ENCODE data around the gene CEBPE. TPM values are rescaled to one million over a fixed set of nuclear protein-coding genes. Genes with fewer than 3 reads are reported as not detected.
A peak's percentile ranks its signal among the peaks of the same experiment; 100 is the strongest.

Gene CEBPE
- total and polyA plus RNA-seq, 2 donors (not counting 3 experiments of a cell fraction or from before 2014, with no cell fraction given) = not detected

DNA sequence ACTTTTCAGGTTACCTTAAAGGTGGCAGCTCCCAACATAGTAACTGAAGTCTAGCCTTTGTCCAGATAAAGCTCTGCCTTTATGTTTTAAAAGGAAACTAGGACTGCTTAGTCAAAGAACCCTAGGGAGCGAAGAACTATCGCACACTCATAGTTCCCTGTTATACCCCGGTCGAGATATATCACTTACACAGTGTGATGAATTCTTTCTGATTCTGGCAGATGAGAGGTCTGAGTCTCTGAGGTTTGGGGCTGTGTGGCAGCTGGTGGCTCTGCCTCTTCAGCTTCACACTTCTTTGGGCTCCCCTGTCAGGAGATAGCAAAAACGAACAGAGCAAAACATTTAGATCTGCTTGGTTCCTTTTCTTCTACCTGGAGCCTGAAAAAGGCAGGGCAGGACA is 41.1 kb downstream of the CEBPE start:
- Histone ChIP-seq H3K4me3 (replicated peaks in 1 of 3; ENCODE audit: insufficient read depth in 1 of 3, low read depth in 1 of 3, low read length in 3 of 3) (no peak overlapping the region), H3K27me3 (ENCODE audit: control insufficient read depth in 2 of 2, insufficient read depth in 2 of 2, low read length in 2 of 2) (no peaks in the 10 kb centered on the region), H3K4me2 (ENCODE audit: insufficient read depth, low read length) (no peak overlapping the region), H2AFZ (ENCODE audit: low read depth, low read length) (no peak overlapping the region), H3K9ac (replicated peaks; ENCODE audit: extremely low read depth, insufficient read depth, low read length) (peak overlapping the region; percentile 8), H4K20me1 (replicated peaks; ENCODE audit: control insufficient read depth, extremely low read depth, insufficient read depth, low read length) (no peaks in the 10 kb centered on the region), H3K27ac (ENCODE audit: insufficient read depth, low read depth, low read length) (peak overlapping the region; percentile 64), H3K9me1 (replicated peaks; ENCODE audit: control insufficient read depth, extremely low read depth, insufficient read depth, low read length) (no peaks in the 10 kb centered on the region), H3K9me3 (replicated peaks; ENCODE audit: control insufficient read depth, insufficient read depth, low read length) (no peaks in the 10 kb centered on the region), H3K79me2 (ENCODE audit: control insufficient read depth, insufficient read depth, low read length) (peaks cover 8% of the 10 kb centered on the region), H3K36me3 (ENCODE audit: control insufficient read depth in 2 of 2, extremely low read depth in 1 of 2, insufficient read depth in 2 of 2, low read length in 2 of 2) (peaks cover 35 to 43% of the 10 kb centered on the region in 2 experiments), H3K4me1 (ENCODE audit: control insufficient read depth, extremely low read depth, insufficient read depth, low read length) (peaks cover 24% of the 10 kb centered on the region)
- ChIA-PET CTCF (interaction anchor here (1.2 to 5.1 kb wide), 10 partner anchors 9 to 91 kb away, joined by 3 to 88 read pairs (median 32); partner anchors contain the start of genes ACIN1, C14orf119, CDH24 and CEBPE), POLR2A (interaction anchor here (1.0 kb wide), 1 partner anchor 9 kb away, joined by 5 read pairs; no protein-coding TSS in a partner anchor)
- DNase-seq (ENCODE audit: low read depth, low spot score) (no peak), FAIRE-seq (no peak)
- TF ChIP-seq POLR2AphosphoS5 (IDR thresholded peaks at IDR 0.05; ENCODE audit: insufficient read depth, low read depth, low read length) (no peak), JUN (IDR thresholded peaks at IDR 0.05; ENCODE audit: borderline replicate concordance, insufficient read depth, insufficient read length, low read depth) (no peak), GATA2 (IDR thresholded peaks at IDR 0.05; ENCODE audit: insufficient read depth, insufficient read length, low read depth, low read length) (no peak), POLR2A (IDR thresholded peaks at IDR 0.05; ENCODE audit: low read depth, low read length) (no peak), FOS (IDR thresholded peaks at IDR 0.05; ENCODE audit: borderline replicate concordance, insufficient read depth, low read length) (no peak), CTCF (IDR thresholded peaks at IDR 0.05; ENCODE audit: extremely low read depth in 1 of 2, insufficient read depth in 1 of 2, low read depth in 1 of 2, low read length in 2 of 2) (no peak), MAX (IDR thresholded peaks at IDR 0.05; ENCODE audit: insufficient read depth, insufficient read length) (no peak), MYC (IDR thresholded peaks at IDR 0.05; ENCODE audit: low read depth, low read length) (no peak), EZH2 (IDR thresholded peaks at IDR 0.05; ENCODE audit: borderline replicate concordance, low read depth, low read length, severe bottlenecking) (no peak)
- dilution Hi-C loops (cut with MboI; ENCODE audit: extremely low pct_ligation_motif_present, low sequenced_read_pairs) = no loop called here
- intact Hi-C loops (cut with micrococcal nuclease) = loop anchor here (1.0 to 2.0 kb wide), 4 partner anchors 9 to 109 kb away; partner anchors contain the start of genes ACIN1 and C14orf119
- BruUV-seq (replicated peaks) = no TSS peak

Data from endothelial cell of umbilical vein (primary cell).